K562 (cell line): ENCODE measurements around the gene LTO1. TPM values are rescaled to one million over a fixed set of nuclear protein-coding genes. Genes with fewer than 3 reads are reported as not detected.

ENCODE experiments used
- ATAC-seq: fragments of 200-7000 bp; cut with Tn5 transposase; 3 replicates; pipeline ENCODE4 v1.9.1; 2020; ENCODE audit warnings: moderate library complexity
- BruUV-seq: library from RNA; stranded (reverse); fragments of 400-500 nt; replicated peaks from 2 replicates; lab custom pipeline; 2021; lab: Mats Ljungman, UMichigan
- CTCF ChIA-PET: fragments of 300-600 bp; formaldehyde crosslinking; extraction: SDS; loops from one replicate; lab custom pipeline; 2021; ENCODE audit warnings: low intra/inter-chr PET ratio; lab: Yijun Ruan, JAX
- POLR2A ChIA-PET: fragments of 300-600, 350-650 bp; sonication (Branson Sonifier 250); formaldehyde crosslinking; extraction: SDS; loops from one replicate; lab custom pipeline; 2021; ENCODE audit warnings: antibody characterized with exemption, inconsistent platforms; lab: Yijun Ruan, JAX
- DNase-seq, 4 experiments: peaks; one replicate each; pipeline versions ENCODE4 v3.0.0 to v3.0.0-alpha.2; 2011 to 2018; ENCODE audit warnings: low spot score in 3 of 4, mixed read lengths in 3 of 4; ENCODE audit errors: extremely low read depth in 1 of 4
- FAIRE-seq: peaks from 2 replicates; lab custom pipeline; 2011; peaks lifted over from hg19 to GRCh38; lab: Jason Lieb, UNC
- H2AFZ ChIP-seq: 2 replicates; pipeline ENCODE4 v1.6.0; 2011; ENCODE audit warnings: low read depth, low read length, control low read depth, inconsistent platforms
- H3K27ac ChIP-seq: fragments of 200-600 bp; 3 replicates; pipeline ENCODE4 v1.8.0; 2011; ENCODE audit warnings: low read depth, mild to moderate bottlenecking, control low read depth, inconsistent platforms, low read length, moderate library complexity, mixed read lengths; ENCODE audit errors: extremely low read depth
- H3K27me3 ChIP-seq, 2 experiments: fragments of 300-600 bp in 1 of 2; 2 replicates in 1 of 2; 3 replicates in 1 of 2; pipeline versions ENCODE4 v1.6.0 to v1.8.0; 2011; ENCODE audit warnings: inconsistent platforms in 2 of 2, low read length in 2 of 2, mild to moderate bottlenecking in 1 of 2, mixed read lengths in 1 of 2, moderate library complexity in 1 of 2; ENCODE audit not compliant: control insufficient read depth in 2 of 2, insufficient read depth in 2 of 2
- H3K36me3 ChIP-seq: fragments of 300-600 bp; 3 replicates; pipeline ENCODE4 v1.8.0; 2011; ENCODE audit warnings: mild to moderate bottlenecking, low read length, inconsistent platforms; ENCODE audit not compliant: control insufficient read depth, insufficient read depth
- H3K4me1 ChIP-seq, 2 experiments: fragments of 200-600 bp in 1 of 2; replicated peaks in 1 of 2; 2 replicates in 1 of 2; 3 replicates in 1 of 2; pipeline versions ENCODE4 v1.5.1 to v1.8.0; 2011; ENCODE audit warnings: inconsistent platforms in 2 of 2, low read length in 2 of 2, mild to moderate bottlenecking in 1 of 2, mixed read lengths in 1 of 2, moderate library complexity in 1 of 2; ENCODE audit not compliant: control insufficient read depth in 2 of 2, insufficient read depth in 2 of 2
- H3K4me2 ChIP-seq: 2 replicates; pipeline ENCODE4 v1.6.1; 2011; ENCODE audit warnings: low read length, control low read depth, inconsistent platforms, mixed read lengths; ENCODE audit not compliant: insufficient read depth
- H3K4me3 ChIP-seq: fragments of 200-600 bp; sonication (generic), shearing (Covaris generic); 2 replicates; pipeline ENCODE4 v1.5.1; 2016; ENCODE audit warnings: control low read depth, inconsistent platforms
- H3K79me2 ChIP-seq: fragments of 200-600 bp; 3 replicates; pipeline ENCODE4 v1.8.0; 2011; ENCODE audit warnings: low read length, inconsistent platforms; ENCODE audit not compliant: control insufficient read depth, insufficient read depth
- H3K9ac ChIP-seq, 2 experiments: 2 replicates each; pipeline versions ENCODE4 v1.6.0 to v1.6.1; 2011; ENCODE audit warnings: low read depth in 2 of 2, low read length in 2 of 2, control low read depth in 1 of 2, inconsistent platforms in 1 of 2, mild to moderate bottlenecking in 1 of 2, mixed read lengths in 1 of 2; ENCODE audit not compliant: insufficient read depth in 1 of 2
- H3K9me1 ChIP-seq: one replicate; pipeline ENCODE4 v1.6.0; 2011; ENCODE audit warnings: inconsistent platforms, mild to moderate bottlenecking, low read length, moderate library complexity; ENCODE audit not compliant: control insufficient read depth, insufficient read depth
- H3K9me3 ChIP-seq: replicated peaks from 2 replicates; pipeline ENCODE4 v1.5.1; 2011; ENCODE audit warnings: low read depth, low read length, inconsistent platforms; ENCODE audit not compliant: control insufficient read depth, insufficient read depth
- H4K20me1 ChIP-seq: replicated peaks from 2 replicates; pipeline ENCODE4 v1.6.1; 2011; ENCODE audit warnings: low read length, inconsistent platforms, mixed read lengths; ENCODE audit not compliant: control insufficient read depth, insufficient read depth
- ARID2 ChIP-seq: fragments of 450-650 bp; IDR thresholded peaks from 2 replicates; pipeline ENCODE4 v1.6.1; 2017; ENCODE audit warnings: antibody characterized with exemption, mild to moderate bottlenecking
- ERF ChIP-seq: fragments of 450-650 bp; formaldehyde crosslinking; IDR thresholded peaks from 2 replicates; pipeline ENCODE4 v1.4.0; 2020; ENCODE audit warnings: mild to moderate bottlenecking, mixed read lengths
- FOXA3 ChIP-seq, 2 experiments: fragments of 450-650 bp in 1 of 2; sonication (generic) in 1 of 2; formaldehyde crosslinking; IDR thresholded peaks in 1 of 2; conservative IDR thresholded peaks in 1 of 2; 2 replicates each; pipeline versions ENCODE4 v1.4.0 to v1.8.0; 2020 to 2022; ENCODE audit warnings: mild to moderate bottlenecking in 2 of 2, missing genetic modification reagents in 1 of 2
- ILK ChIP-seq: fragments of 450-650 bp; IDR thresholded peaks from 2 replicates; pipeline ENCODE4 v1.6.1; 2016; ENCODE audit warnings: missing genetic modification characterization, low read depth, mild to moderate bottlenecking, missing compliant biosample characterization, moderate library complexity, borderline replicate concordance
- PCBP1 ChIP-seq: fragments of 200-400 bp; formaldehyde crosslinking; IDR thresholded peaks from 2 replicates; pipeline ENCODE4 v1.6.1; 2018; ENCODE audit warnings: mild to moderate bottlenecking, low read depth, low read length; ENCODE audit not compliant: poor library complexity, severe bottlenecking
- ZBTB33 ChIP-seq: sonication (generic); formaldehyde crosslinking; IDR thresholded peaks from 2 replicates; pipeline ENCODE4 v1.8.1; 2023; ENCODE audit warnings: mild to moderate bottlenecking, missing genetic modification reagents
- ZBTB49 ChIP-seq: sonication (generic); formaldehyde crosslinking; IDR thresholded peaks from 2 replicates; pipeline ENCODE4 v1.8.0; 2022; ENCODE audit warnings: missing genetic modification reagents, mild to moderate bottlenecking, borderline replicate concordance
- WGBS: fragments of 100-300 bp; shearing (Covaris generic); methylation state at CpG from one replicate; pipeline ENCODE4 v1.1.6; 2016; ENCODE audit warnings: low coverage, mixed read lengths; ENCODE audit not compliant: insufficient coverage; ENCODE audit errors: missing lambda C conversion rate; 5-methylcytosine and 5-hydroxymethylcytosine counted together
- in situ Hi-C: fragments of 300-500 bp; cut with MboI; formaldehyde crosslinking; loops from 4 replicates; pipeline ENCODE4 v1.15.0; 2018; ENCODE audit warnings: inconsistent platforms, mixed read lengths
- intact Hi-C: fragments of 100-400 bp; cut with micrococcal nuclease; formaldehyde crosslinking; loops from 2 replicates; pipeline ENCODE4 v1.14.2; 2022
- polyA plus RNA-seq, 8 experiments: library from polyadenylated mRNA; depleted of rRNA in 4 of 8; stranded (reverse) in 5 of 8; unstranded in 3 of 8; fragments of >200 nt; fragmentation: Nextera tagmentation in 2 of 8; fragmentation: Illumina TruSeq in 1 of 8; extraction: Ambion mirVana in 2 of 8; extraction: Trizol in 1 of 8; gene quantifications; 2 replicates each; pipeline versions ENCODE4 v1.2.1 to v1.2.3, GENCODE V29; 2011 to 2014; ENCODE audit warnings: inconsistent platforms in 1 of 8, missing spikeins in 1 of 8
- total RNA-seq, 7 experiments: library from RNA; depleted of rRNA in 6 of 7; stranded (reverse); fragments of >200 nt in 6 of 7; fragmentation: Illumina TruSeq in 2 of 7; extraction: Trizol in 2 of 7; gene quantifications; 2 replicates each; pipeline versions ENCODE4 v1.2.1 to v1.2.3, GENCODE V29; 2011 to 2021; ENCODE audit warnings: low replicate concordance in 1 of 7
- TF ChIP-seq, protein P1 (sequence below): conservative IDR thresholded peaks from 2 replicates; pipeline ENCODE4 v1.6.1; 2011; ENCODE audit warnings: low read depth, mild to moderate bottlenecking, low read length; ENCODE audit not compliant: control insufficient read depth

LTO1 gene
- total and polyA plus RNA-seq, 9 of the 15 experiments (the other 6 are each of a cell fraction or from before 2014, with no cell fraction given) = 2.6 to 43.4 (median 19.1) TPM

DNA sequence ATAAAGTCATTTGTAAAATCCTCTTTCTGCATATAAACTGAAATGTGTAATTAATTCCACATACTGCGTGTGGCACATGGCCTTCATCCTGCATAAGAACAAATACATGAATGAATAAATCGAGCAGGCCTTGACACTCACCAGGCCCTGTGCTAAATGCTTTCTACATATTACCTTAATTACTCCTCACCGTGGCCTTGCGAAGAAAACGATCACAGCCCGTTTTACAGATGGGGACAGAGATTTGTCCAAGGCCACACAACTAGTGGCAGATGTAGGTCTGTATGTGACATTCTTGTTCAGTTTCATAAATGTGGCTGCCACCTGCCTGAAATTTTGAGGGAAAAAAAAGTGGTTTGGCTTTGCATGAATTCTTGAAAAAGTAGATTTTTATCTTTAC is 40.0 kb downstream of the LTO1 start (continued):
- no peak for TF ChIP-seq ZBTB33 (CRISPR knock-in tag)

GRCh38 chr11:69634590-69634989 is 40.6 kb downstream of the LTO1 start:
- ATAC-seq (no peak), FAIRE-seq (no peak), DNase-seq (no peak)
- H3K4me1 ChIP-seq = peaks cover 4 to 20% of the 10 kb centered on the region in 2 experiments; a peak in 2 of 5 replicates
- H2AFZ ChIP-seq = no peak overlapping the region
- no peak for TF ChIP-seq ERF (CRISPR knock-in tag)
- TF ChIP-seq, protein P1, sequence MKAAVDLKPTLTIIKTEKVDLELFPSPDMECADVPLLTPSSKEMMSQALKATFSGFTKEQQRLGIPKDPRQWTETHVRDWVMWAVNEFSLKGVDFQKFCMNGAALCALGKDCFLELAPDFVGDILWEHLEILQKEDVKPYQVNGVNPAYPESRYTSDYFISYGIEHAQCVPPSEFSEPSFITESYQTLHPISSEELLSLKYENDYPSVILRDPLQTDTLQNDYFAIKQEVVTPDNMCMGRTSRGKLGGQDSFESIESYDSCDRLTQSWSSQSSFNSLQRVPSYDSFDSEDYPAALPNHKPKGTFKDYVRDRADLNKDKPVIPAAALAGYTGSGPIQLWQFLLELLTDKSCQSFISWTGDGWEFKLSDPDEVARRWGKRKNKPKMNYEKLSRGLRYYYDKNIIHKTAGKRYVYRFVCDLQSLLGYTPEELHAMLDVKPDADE = no peak
- no peak for TF ChIP-seq PCBP1
- TF ChIP-seq ARID2 = no peak
- no peak for TF ChIP-seq ILK (tag)
- no peak for TF ChIP-seq FOXA3 (CRISPR knock-in tag; conservative IDR thresholded peaks at IDR 0.05 in 1 of 2, IDR thresholded peaks at IDR 0.05 in 1 of 2)
- TF ChIP-seq ZBTB49 (CRISPR knock-in tag) = no peak
- peaks cover 11 to 20% of the 10 kb centered on the region in 2 experiments; a peak in 4 of 5 replicates for H3K27me3 ChIP-seq
- ChIA-PET POLR2A (interaction anchor here (0.6 to 0.7 kb wide), 2 partner anchors 256 to 348 kb away, joined by 3 read pairs; no protein-coding TSS in a partner anchor), CTCF (no interaction called here)
- BruUV-seq = no TSS peak
- 3% methylated on average over 7 of the region's 7 CpGs for WGBS
- no peak overlapping the region for H3K4me2 ChIP-seq
- no peak overlapping the region for H3K4me3 ChIP-seq
- peaks cover 4% of the 10 kb centered on the region; the same call in 1 of the 2 replicates for H3K9me3 ChIP-seq
- in situ Hi-C loops = no loop called here
- H3K36me3 ChIP-seq = no peaks in the 10 kb centered on the region
- no peaks in the 10 kb centered on the region for H3K79me2 ChIP-seq
- no peak overlapping the region for H3K9ac ChIP-seq
- no peaks in the 10 kb centered on the region for H3K9me1 ChIP-seq
- H3K27ac ChIP-seq = no peak overlapping the region
- no peaks in the 10 kb centered on the region for H4K20me1 ChIP-seq
- intact Hi-C loops = no loop called here
